ENCODE data around the gene ETFA.

GRCh38 chr15:76176059-76176458, 135.2 kb downstream of the ETFA start:
- no peak for TF ChIP-seq KDM1A (IDR thresholded peaks at IDR 0.05; ENCODE audit: borderline replicate concordance)
- no peak for TF ChIP-seq SIN3A (IDR thresholded peaks at IDR 0.05; ENCODE audit: low read depth, low read length)
- TF ChIP-seq ZBTB11 (CRISPR knock-in tag; IDR thresholded peaks at IDR 0.05), result no peak
- no peak for TF ChIP-seq MYC (IDR thresholded peaks at IDR 0.05; ENCODE audit: insufficient read depth, insufficient read length, insufficient replicate concordance, low read length, severe bottlenecking)
- no peak for TF ChIP-seq BHLHE40 (IDR thresholded peaks at IDR 0.05; ENCODE audit: borderline replicate concordance in 1 of 2, low read depth in 2 of 2, low read length in 1 of 2)
- TF ChIP-seq BCL3 (IDR thresholded peaks at IDR 0.05; ENCODE audit: borderline replicate concordance, insufficient read depth, low read depth, low read length, poor library complexity, severe bottlenecking), result no peak
- TF ChIP-seq CHD1 (IDR thresholded peaks at IDR 0.05; ENCODE audit: low read depth, low read length), result no peak
- TF ChIP-seq FOXK2 (IDR thresholded peaks at IDR 0.05), result no peak
- no peak for TF ChIP-seq CBX3 (IDR thresholded peaks at IDR 0.05; ENCODE audit: borderline replicate concordance, low read depth)
- TF ChIP-seq HCFC1 (IDR thresholded peaks at IDR 0.05; ENCODE audit: low read length), result no peak
- TF ChIP-seq ZNF622 (IDR thresholded peaks at IDR 0.05), result no peak
- TF ChIP-seq SMC3 (IDR thresholded peaks at IDR 0.05; ENCODE audit: borderline replicate concordance, low read length), result no peak

Data from GM12878 (cell line).